ENCODE measurements around the gene CCDC85B. TPM values are rescaled to one million over a fixed set of nuclear protein-coding genes. Genes with fewer than 3 reads are reported as not detected.
A peak's percentile ranks its signal among the peaks of the same experiment; 100 is the strongest.

The CCDC85B gene
- total and polyA plus RNA-seq, 2 of the 13 experiments (the other 11 are each of a cell fraction or from before 2014, with no cell fraction given), result 8.2 to 19.5 TPM

- TF ChIP-seq DMAP1 (CRISPR knock-in tag; IDR thresholded peaks at IDR 0.05), result 0 out of 2 replicates have a peak, but pooled peaks have one; percentile 27
- peak; percentile 44; the same call in 1 of the 2 replicates for TF ChIP-seq KLF9 (CRISPR knock-in tag; IDR thresholded peaks at IDR 0.05; ENCODE audit: low read depth)
- TF ChIP-seq, protein P1, sequence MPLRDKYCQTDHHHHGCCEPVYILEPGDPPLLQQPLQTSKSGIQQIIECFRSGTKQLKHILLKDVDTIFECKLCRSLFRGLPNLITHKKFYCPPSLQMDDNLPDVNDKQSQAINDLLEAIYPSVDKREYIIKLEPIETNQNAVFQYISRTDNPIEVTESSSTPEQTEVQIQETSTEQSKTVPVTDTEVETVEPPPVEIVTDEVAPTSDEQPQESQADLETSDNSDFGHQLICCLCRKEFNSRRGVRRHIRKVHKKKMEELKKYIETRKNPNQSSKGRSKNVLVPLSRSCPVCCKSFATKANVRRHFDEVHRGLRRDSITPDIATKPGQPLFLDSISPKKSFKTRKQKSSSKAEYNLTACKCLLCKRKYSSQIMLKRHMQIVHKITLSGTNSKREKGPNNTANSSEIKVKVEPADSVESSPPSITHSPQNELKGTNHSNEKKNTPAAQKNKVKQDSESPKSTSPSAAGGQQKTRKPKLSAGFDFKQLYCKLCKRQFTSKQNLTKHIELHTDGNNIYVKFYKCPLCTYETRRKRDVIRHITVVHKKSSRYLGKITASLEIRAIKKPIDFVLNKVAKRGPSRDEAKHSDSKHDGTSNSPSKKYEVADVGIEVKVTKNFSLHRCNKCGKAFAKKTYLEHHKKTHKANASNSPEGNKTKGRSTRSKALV (CRISPR knock-in tag; IDR thresholded peaks at IDR 0.05), result no peak
- TF ChIP-seq, protein P2, sequence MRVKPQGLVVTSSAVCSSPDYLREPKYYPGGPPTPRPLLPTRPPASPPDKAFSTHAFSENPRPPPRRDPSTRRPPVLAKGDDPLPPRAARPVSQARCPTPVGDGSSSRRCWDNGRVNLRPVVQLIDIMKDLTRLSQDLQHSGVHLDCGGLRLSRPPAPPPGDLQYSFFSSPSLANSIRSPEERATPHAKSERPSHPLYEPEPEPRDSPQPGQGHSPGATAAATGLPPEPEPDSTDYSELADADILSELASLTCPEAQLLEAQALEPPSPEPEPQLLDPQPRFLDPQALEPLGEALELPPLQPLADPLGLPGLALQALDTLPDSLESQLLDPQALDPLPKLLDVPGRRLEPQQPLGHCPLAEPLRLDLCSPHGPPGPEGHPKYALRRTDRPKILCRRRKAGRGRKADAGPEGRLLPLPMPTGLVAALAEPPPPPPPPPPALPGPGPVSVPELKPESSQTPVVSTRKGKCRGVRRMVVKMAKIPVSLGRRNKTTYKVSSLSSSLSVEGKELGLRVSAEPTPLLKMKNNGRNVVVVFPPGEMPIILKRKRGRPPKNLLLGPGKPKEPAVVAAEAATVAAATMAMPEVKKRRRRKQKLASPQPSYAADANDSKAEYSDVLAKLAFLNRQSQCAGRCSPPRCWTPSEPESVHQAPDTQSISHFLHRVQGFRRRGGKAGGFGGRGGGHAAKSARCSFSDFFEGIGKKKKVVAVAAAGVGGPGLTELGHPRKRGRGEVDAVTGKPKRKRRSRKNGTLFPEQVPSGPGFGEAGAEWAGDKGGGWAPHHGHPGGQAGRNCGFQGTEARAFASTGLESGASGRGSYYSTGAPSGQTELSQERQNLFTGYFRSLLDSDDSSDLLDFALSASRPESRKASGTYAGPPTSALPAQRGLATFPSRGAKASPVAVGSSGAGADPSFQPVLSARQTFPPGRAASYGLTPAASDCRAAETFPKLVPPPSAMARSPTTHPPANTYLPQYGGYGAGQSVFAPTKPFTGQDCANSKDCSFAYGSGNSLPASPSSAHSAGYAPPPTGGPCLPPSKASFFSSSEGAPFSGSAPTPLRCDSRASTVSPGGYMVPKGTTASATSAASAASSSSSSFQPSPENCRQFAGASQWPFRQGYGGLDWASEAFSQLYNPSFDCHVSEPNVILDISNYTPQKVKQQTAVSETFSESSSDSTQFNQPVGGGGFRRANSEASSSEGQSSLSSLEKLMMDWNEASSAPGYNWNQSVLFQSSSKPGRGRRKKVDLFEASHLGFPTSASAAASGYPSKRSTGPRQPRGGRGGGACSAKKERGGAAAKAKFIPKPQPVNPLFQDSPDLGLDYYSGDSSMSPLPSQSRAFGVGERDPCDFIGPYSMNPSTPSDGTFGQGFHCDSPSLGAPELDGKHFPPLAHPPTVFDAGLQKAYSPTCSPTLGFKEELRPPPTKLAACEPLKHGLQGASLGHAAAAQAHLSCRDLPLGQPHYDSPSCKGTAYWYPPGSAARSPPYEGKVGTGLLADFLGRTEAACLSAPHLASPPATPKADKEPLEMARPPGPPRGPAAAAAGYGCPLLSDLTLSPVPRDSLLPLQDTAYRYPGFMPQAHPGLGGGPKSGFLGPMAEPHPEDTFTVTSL (CRISPR knock-in tag; IDR thresholded peaks at IDR 0.05; ENCODE audit: borderline replicate concordance), result 0 out of 2 replicates have a peak, but pooled peaks have one; percentile 20
- no peak for TF ChIP-seq ZFP37 (CRISPR knock-in tag; IDR thresholded peaks at IDR 0.05; ENCODE audit: borderline replicate concordance)
- TF ChIP-seq THAP7 (CRISPR knock-in tag; IDR thresholded peaks at IDR 0.05), result no peak
- no peak for TF ChIP-seq IKZF1 (IDR thresholded peaks at IDR 0.05)
- TF ChIP-seq ZNF770 (CRISPR knock-in tag; IDR thresholded peaks at IDR 0.05), result no peak
- TF ChIP-seq ZNF275 (CRISPR knock-in tag; IDR thresholded peaks at IDR 0.05; ENCODE audit: borderline replicate concordance), result 0 out of 2 replicates have a peak, but pooled peaks have one; percentile 38
- TF ChIP-seq DBP (CRISPR knock-in tag; IDR thresholded peaks at IDR 0.05; ENCODE audit: not compliant biosample characterization), result no peak
- TF ChIP-seq, protein P3, sequence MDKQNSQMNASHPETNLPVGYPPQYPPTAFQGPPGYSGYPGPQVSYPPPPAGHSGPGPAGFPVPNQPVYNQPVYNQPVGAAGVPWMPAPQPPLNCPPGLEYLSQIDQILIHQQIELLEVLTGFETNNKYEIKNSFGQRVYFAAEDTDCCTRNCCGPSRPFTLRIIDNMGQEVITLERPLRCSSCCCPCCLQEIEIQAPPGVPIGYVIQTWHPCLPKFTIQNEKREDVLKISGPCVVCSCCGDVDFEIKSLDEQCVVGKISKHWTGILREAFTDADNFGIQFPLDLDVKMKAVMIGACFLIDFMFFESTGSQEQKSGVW (CRISPR knock-in tag; IDR thresholded peaks at IDR 0.05; ENCODE audit: borderline replicate concordance), result no peak
- TF ChIP-seq ZZZ3 (CRISPR knock-in tag; IDR thresholded peaks at IDR 0.05; ENCODE audit: borderline replicate concordance), result no peak
- TF ChIP-seq ONECUT2 (CRISPR knock-in tag; IDR thresholded peaks at IDR 0.05), result no peak
- TF ChIP-seq ZNF350 (CRISPR knock-in tag; IDR thresholded peaks at IDR 0.05; ENCODE audit: borderline replicate concordance, low read depth), result peak; percentile 83
Measured at GRCh38 chr11:65873318-65874156, 16.9 kb upstream of the CCDC85B start (continued).

Measured in HepG2 (cell line).